H1 (cell line): ENCODE measurements around the gene SMC2. TPM values are rescaled to one million over a fixed set of nuclear protein-coding genes. Genes with fewer than 3 reads are reported as not detected.

Experiments
- CHD1 ChIP-seq: IDR thresholded peaks from 2 replicates; pipeline ENCODE4 v1.6.1; 2012; ENCODE audit warnings: low read depth, low read length, improper control_type of control experiment
- RXRA ChIP-seq: IDR thresholded peaks from 2 replicates; pipeline ENCODE4 v1.6.1; 2011; ENCODE audit warnings: low read depth, mild to moderate bottlenecking, low read length, moderate library complexity; ENCODE audit not compliant: insufficient read depth
- polyA plus RNA-seq, 7 experiments: library from polyadenylated mRNA; depleted of rRNA in 3 of 7; stranded (reverse) in 5 of 7; unstranded in 2 of 7; fragments of >200 nt in 5 of 7; fragments of 200-250 nt in 2 of 7; gene quantifications; 1 replicate in 5 of 7; 2 replicates in 1 of 7; 4 replicates in 1 of 7; pipeline versions ENCODE4 v1.2.1 to v1.2.3, GENCODE V29; 2011 to 2013; ENCODE audit warnings: missing spikeins in 2 of 7, mixed read lengths in 2 of 7
- total RNA-seq: library from RNA; stranded (reverse); fragmentation: NEBNext Ultra II Directional; extraction: Animal tissue kit (Norgen Biotek cat#: 25700); gene quantifications from 2 replicates; pipeline ENCODE4 v1.2.1, GENCODE V29; 2021

The SMC2 gene
- total and polyA plus RNA-seq, 2 of the 8 experiments (the other 6 are each of a cell fraction or from before 2014, with no cell fraction given) = 7.5 to 39.8 TPM

- TF ChIP-seq RXRA = no peak
- TF ChIP-seq CHD1 = no peak
Observed at GRCh38 chr9:104118916-104119315, 24.8 kb downstream of the SMC2 start (continued).
